ENCODE data around the gene PDLIM5.

DNA sequence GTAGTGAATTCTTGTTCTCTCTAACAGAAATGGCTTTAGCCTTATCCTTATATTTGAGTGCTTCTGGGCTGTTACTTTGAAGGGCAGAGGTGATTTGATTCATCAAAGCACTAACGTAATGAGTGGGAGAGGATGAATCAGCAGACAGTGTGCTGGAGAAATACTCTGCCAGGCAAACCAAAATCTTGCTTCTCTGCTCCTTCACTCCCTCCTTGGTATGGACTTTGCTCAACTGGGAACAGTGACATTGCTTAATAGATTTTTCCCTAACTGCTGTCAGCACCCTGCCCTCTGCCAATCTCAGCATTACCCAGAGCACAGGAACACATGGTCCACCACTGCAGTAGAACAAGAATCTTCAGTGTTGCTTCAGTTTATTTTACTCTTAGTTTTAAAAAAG lies 56.0 kb downstream of the PDLIM5 start:
- TF ChIP-seq, protein P1, sequence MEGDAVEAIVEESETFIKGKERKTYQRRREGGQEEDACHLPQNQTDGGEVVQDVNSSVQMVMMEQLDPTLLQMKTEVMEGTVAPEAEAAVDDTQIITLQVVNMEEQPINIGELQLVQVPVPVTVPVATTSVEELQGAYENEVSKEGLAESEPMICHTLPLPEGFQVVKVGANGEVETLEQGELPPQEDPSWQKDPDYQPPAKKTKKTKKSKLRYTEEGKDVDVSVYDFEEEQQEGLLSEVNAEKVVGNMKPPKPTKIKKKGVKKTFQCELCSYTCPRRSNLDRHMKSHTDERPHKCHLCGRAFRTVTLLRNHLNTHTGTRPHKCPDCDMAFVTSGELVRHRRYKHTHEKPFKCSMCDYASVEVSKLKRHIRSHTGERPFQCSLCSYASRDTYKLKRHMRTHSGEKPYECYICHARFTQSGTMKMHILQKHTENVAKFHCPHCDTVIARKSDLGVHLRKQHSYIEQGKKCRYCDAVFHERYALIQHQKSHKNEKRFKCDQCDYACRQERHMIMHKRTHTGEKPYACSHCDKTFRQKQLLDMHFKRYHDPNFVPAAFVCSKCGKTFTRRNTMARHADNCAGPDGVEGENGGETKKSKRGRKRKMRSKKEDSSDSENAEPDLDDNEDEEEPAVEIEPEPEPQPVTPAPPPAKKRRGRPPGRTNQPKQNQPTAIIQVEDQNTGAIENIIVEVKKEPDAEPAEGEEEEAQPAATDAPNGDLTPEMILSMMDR (IDR thresholded peaks at IDR 0.05) = no peak
- TF ChIP-seq POLR2A (IDR thresholded peaks at IDR 0.05) (no peak), EP300 (IDR thresholded peaks at IDR 0.05) (no peak)
